Thyroid gland (tissue), 4 donors: ENCODE results near the gene BEND6.

Experiments used
- CTCF ChIP-seq, 6 experiments: fragments of 200-600 bp in 3 of 6; fragments of 450-650 bp in 3 of 6; sonication (generic) in 3 of 6; IDR thresholded peaks; one replicate each; pipeline ENCODE4 v1.5.1; 2016 to 2019; ENCODE audit warnings: antibody characterized with exemption in 6 of 6, mild to moderate bottlenecking in 2 of 6, inconsistent platforms in 1 of 6, moderate library complexity in 1 of 6
- POLR2A ChIP-seq, 2 donors: fragments of 450-650 bp; IDR thresholded peaks; one replicate each; pipeline ENCODE4 v1.6.1; 2017; ENCODE audit warnings: antibody characterized with exemption in 2 of 2, mild to moderate bottlenecking in 2 of 2, moderate library complexity in 1 of 2

- no peak for TF ChIP-seq CTCF (IDR thresholded peaks at IDR 0.05)
- TF ChIP-seq POLR2A (IDR thresholded peaks at IDR 0.05) = no peak
Observed at GRCh38 chr6:57068061-57068460, 113.2 kb downstream of the BEND6 start.
